VCaP (cell line): ENCODE data around the gene CD226.

Source experiments
- H3K27ac ChIP-seq: fragments of 450-650 bp; 2 replicates; pipeline ENCODE4 v1.5.1; 2017
- CTCF ChIP-seq: fragments of 450-650 bp; conservative IDR thresholded peaks from 2 replicates; pipeline ENCODE4 v1.5.1; 2017; ENCODE audit warnings: mild to moderate bottlenecking, moderate library complexity

Gene CD226

GRCh38 chr18:69956057-69956456, 8.4 kb upstream of the CD226 start:
- no peak for TF ChIP-seq CTCF

DNA sequence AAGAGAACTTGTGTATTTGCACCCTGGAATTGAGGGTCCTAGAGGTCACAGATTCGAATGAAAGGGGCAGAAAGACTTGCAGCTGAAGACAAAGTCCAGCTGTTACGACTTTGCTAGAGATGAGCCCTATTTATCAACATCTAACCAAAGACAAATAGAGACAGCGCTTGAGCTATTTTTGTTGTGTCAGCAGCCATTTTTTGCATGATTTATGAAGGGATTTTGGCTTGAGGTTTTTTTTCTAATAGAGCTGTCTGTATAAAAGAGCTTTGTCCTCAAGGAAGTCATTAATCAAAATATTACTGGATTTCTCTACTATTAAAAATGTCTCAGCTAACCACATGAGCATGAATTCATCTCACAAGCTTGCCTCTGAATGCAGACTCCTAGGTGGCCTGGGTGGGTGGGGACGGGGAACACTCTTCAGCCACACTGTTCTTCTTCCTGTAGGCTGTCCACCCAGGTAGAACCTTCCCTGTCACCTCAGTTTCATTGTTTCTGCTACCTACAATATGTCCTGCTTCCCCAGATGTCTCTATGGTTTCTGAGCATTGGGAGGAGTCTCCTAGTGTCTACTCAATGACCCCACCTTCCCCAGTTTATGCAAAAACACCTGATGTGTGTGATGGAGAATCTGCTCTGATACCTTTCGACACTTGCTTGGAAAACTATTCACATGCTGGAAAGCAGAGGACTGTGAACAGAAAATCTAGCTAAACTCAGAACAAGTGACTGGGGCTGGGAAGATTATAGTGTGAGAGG, 7.2 kb upstream of the CD226 start:
- no peak for TF ChIP-seq CTCF

More at GRCh38 chr18:69956057-69956456, 8.4 kb upstream of the CD226 start:
- no peak overlapping the region for H3K27ac ChIP-seq

DNA sequence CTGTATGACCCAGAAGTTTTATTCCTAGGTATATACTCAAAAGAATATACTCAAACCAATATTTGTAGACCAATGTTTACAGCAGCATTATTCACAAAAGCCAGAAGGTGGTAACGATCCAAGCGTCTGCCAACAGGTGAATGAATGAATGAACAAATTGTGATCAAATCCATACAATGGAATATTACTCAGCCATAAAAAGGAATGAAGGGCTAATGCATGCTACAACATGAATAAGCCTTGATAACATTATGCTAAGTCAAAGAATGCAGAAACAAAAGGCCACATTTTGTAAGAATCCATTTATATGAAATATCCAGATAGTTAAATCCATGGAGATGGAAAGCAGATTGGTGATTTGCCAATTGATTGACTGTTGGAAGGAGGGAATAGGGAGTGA, 5.5 kb upstream of the CD226 start:
- no peak overlapping the region for H3K27ac ChIP-seq
- no peak for TF ChIP-seq CTCF

More for the DNA sequence above, 7.2 kb upstream of the CD226 start:
- no peak overlapping the region for H3K27ac ChIP-seq

- TF ChIP-seq CTCF, result no peak
- H3K27ac ChIP-seq, result no peak overlapping the region
These were observed 3.5 kb upstream of the CD226 start for GRCh38 chr18:69951182-69951581.

DNA sequence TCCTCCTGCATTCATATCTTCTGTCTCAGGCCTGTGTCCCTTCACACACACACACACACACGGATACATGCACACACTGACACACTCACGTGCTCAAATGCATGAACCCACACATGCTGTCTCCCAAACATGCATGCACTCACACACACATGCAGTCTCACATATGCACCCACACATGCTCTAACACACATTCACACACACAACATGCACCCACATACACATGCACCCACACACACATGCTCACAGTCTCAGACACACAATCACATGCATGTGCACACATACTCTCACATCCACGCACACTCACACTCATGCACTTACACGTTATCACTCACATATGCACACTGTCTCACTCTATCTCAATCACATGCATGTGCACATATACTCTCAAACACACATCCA, 1.9 kb upstream of the CD226 start:
- no peak for TF ChIP-seq CTCF
- H3K27ac ChIP-seq, result no peak overlapping the region

DNA sequence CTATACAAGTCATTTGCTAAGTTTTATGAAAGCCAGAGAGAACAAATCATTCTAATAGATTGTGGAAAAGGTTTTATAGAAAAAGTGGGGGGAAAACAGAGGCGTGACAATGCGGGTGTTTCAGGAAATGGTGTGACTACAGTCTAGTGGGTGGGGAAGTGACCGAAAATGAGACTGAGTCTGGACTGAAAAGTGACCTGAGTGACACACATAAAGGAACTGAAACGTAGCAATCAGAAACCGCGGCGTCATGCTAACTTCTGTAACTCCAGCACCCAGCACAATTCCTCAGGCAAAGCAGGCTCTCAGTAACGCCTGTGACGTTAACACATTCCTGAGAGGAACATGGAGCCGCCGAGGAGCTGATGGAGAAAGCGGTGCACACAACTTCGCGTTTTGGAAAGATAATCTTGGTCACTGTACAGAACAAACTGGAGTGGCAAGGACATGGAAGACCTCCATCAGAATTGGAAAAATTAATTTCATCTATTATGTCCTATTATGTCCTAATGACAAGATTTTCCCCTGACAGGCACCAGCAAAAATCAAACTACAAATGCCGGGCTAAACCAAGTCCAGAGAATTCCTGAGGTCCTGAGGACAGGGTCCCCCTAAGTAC, 1.4 kb upstream of the CD226 start:
- H3K27ac ChIP-seq, result no peak overlapping the region
- TF ChIP-seq CTCF, result no peak

GRCh38 chr18:69948256-69948655, 583 bp upstream of the CD226 start:
- no peak for TF ChIP-seq CTCF

More at GRCh38 chr18:69948256-69948655, 583 bp upstream of the CD226 start:
- H3K27ac ChIP-seq, result no peak overlapping the region
